Body of pancreas (tissue), 4 donors: ENCODE results near the gene ZNF90.

Source experiments
- CTCF ChIP-seq, 7 experiments: fragments of 450-650 bp in 4 of 7; fragments of 200-600 bp in 3 of 7; sonication (generic) in 3 of 7; IDR thresholded peaks; one replicate each; pipeline ENCODE4 v1.5.1; 2016 to 2019; ENCODE audit warnings: antibody characterized with exemption in 7 of 7
- POLR2A ChIP-seq, 3 donors: fragments of 450-650 bp; IDR thresholded peaks; one replicate each; pipeline ENCODE4 v1.6.1; 2016; ENCODE audit warnings: antibody characterized with exemption in 3 of 3, mild to moderate bottlenecking in 2 of 3

GRCh38 chr19:20151617-20152145, 73.9 kb downstream of the ZNF90 start:
- TF ChIP-seq CTCF (IDR thresholded peaks at IDR 0.05) = no peak
- TF ChIP-seq POLR2A (IDR thresholded peaks at IDR 0.05) = no peak
